B cell (primary cell): ENCODE measurements around the gene CYS1. TPM values are rescaled to one million over a fixed set of nuclear protein-coding genes. Genes with fewer than 3 reads are reported as not detected.
A peak's percentile ranks its signal among the peaks of the same experiment; 100 is the strongest.

Experiments used
- ATAC-seq: fragments of 200-7000 bp; cut with Tn5 transposase; one replicate; pipeline ENCODE4 v1.10.0; 2021; ENCODE audit warnings: low read depth, mild to moderate bottlenecking, moderate number of reproducible peaks, moderate library complexity
- CTCF ChIA-PET: fragments of 350-600 bp; sonication (Branson Sonifier 250); formaldehyde crosslinking; loops from one replicate; lab custom pipeline; 2021; ENCODE audit warnings: antibody characterized with exemption, inconsistent platforms; lab: Charles Lee
- POLR2A ChIA-PET: fragments of 350-600 bp; sonication (Branson Sonifier 250); formaldehyde crosslinking; loops from one replicate; lab custom pipeline; 2021; ENCODE audit warnings: antibody characterized with exemption; lab: Charles Lee
- DNase-seq: peaks from one replicate; pipeline ENCODE4 v3.0.0; 2013
- H2AFZ ChIP-seq: 2 replicates; pipeline ENCODE4 v1.6.1; 2012; ENCODE audit warnings: mild to moderate bottlenecking, low read depth, low read length; ENCODE audit not compliant: insufficient read depth, poor library complexity, severe bottlenecking
- H3K27ac ChIP-seq, 2 donors: 1 replicate in 1 of 2; 2 replicates in 1 of 2; pipeline ENCODE4 v1.5.1; 2012 to 2013; ENCODE audit warnings: low read length in 2 of 2, mild to moderate bottlenecking in 2 of 2, moderate library complexity in 1 of 2
- H3K27me3 ChIP-seq, 4 experiments: fragments of 200-600 bp in 1 of 4; sonication (generic) in 1 of 4; replicated peaks in 1 of 4; 1 replicate in 2 of 4; 2 replicates in 2 of 4; pipeline versions ENCODE4 v1.6.1 to v1.7.0; 2013 to 2016; ENCODE audit warnings: low read length in 3 of 4, mild to moderate bottlenecking in 2 of 4, mixed read lengths in 1 of 4, moderate library complexity in 1 of 4; ENCODE audit not compliant: insufficient read depth in 4 of 4, control insufficient read depth in 3 of 4; ENCODE audit errors: control extremely low read depth in 1 of 4
- H3K36me3 ChIP-seq, 2 experiments: replicated peaks in 1 of 2; 1 replicate in 1 of 2; 2 replicates in 1 of 2; pipeline versions ENCODE4 v1.6.1 to v1.7.1; 2013; ENCODE audit warnings: low read length in 1 of 2; ENCODE audit not compliant: insufficient read depth in 2 of 2, control insufficient read depth in 1 of 2; ENCODE audit errors: control extremely low read depth in 1 of 2, extremely low read depth in 1 of 2
- H3K4me1 ChIP-seq, 2 donors: fragments of 200-600 bp in 1 of 2; sonication (generic) in 1 of 2; 1 replicate in 1 of 2; 2 replicates in 1 of 2; pipeline versions ENCODE4 v1.5.1 to v1.6.1; 2013 to 2017; ENCODE audit warnings: low read length in 2 of 2; ENCODE audit not compliant: control insufficient read depth in 2 of 2, insufficient read depth in 2 of 2
- H3K4me2 ChIP-seq: replicated peaks from 2 replicates; pipeline ENCODE3; 2012; ENCODE audit warnings: mild to moderate bottlenecking, low read depth, low read length; ENCODE audit not compliant: poor library complexity, severe bottlenecking
- H3K4me3 ChIP-seq, 5 experiments: fragments of 200-600 bp in 1 of 5; sonication (generic) in 1 of 5; 1 replicate in 3 of 5; 2 replicates in 2 of 5; pipeline versions ENCODE4 v1.5.1 to v1.7.0; 2011 to 2016; ENCODE audit warnings: low read length in 4 of 5, mild to moderate bottlenecking in 4 of 5, low read depth in 2 of 5, control low read depth in 1 of 5, moderate library complexity in 1 of 5; ENCODE audit not compliant: insufficient read depth in 1 of 5; ENCODE audit errors: control extremely low read depth in 1 of 5, extremely low read depth in 1 of 5
- H3K79me2 ChIP-seq: fragments of 200-600 bp; sonication (generic); one replicate; pipeline ENCODE4 v1.6.0; 2016; ENCODE audit warnings: low read length; ENCODE audit not compliant: control insufficient read depth, insufficient read depth
- H3K9ac ChIP-seq: fragments of 200-600 bp; sonication (generic); 2 replicates; pipeline ENCODE4 v1.6.1; 2017; ENCODE audit warnings: mild to moderate bottlenecking, low read length, moderate library complexity
- H3K9me3 ChIP-seq, 3 donors: one replicate each; pipeline versions ENCODE4 v1.6.1 to v1.7.1; 2013; ENCODE audit warnings: low read length in 2 of 3; ENCODE audit not compliant: control insufficient read depth in 2 of 3, insufficient read depth in 1 of 3; ENCODE audit errors: control extremely low read depth in 1 of 3
- H4K20me1 ChIP-seq: 2 replicates; pipeline ENCODE4 v1.6.0; 2012; ENCODE audit warnings: mild to moderate bottlenecking, low read length; ENCODE audit not compliant: insufficient read depth, control insufficient read depth, poor library complexity, severe bottlenecking
- H3K27ac Mint-ChIP-seq: one replicate; pipeline ENCODE4 v1.8.0; 2021; ENCODE audit warnings: mixed read lengths
- H3K27me3 Mint-ChIP-seq: one replicate; pipeline ENCODE4 v1.8.0; 2021; ENCODE audit warnings: mixed read lengths
- H3K4me1 Mint-ChIP-seq: one replicate; pipeline ENCODE4 v1.8.0; 2021; ENCODE audit warnings: mixed read lengths
- H3K4me3 Mint-ChIP-seq: one replicate; pipeline ENCODE4 v1.8.0; 2021; ENCODE audit warnings: mixed read lengths
- H3K9me3 Mint-ChIP-seq: one replicate; pipeline ENCODE4 v1.8.0; 2022; ENCODE audit warnings: mixed read lengths; ENCODE audit not compliant: insufficient read depth
- EZH2 ChIP-seq: IDR thresholded peaks from 2 replicates; pipeline ENCODE4 v1.6.1; 2012; ENCODE audit warnings: borderline replicate concordance, low read depth, mild to moderate bottlenecking, moderate library complexity, low read length; ENCODE audit not compliant: insufficient read depth, poor library complexity, severe bottlenecking
- WGBS: methylation state at CpG from one replicate; pipeline ENCODE4 v1.1.5; 2013; ENCODE audit warnings: missing lambda C conversion rate; ENCODE audit not compliant: insufficient coverage; 5-methylcytosine and 5-hydroxymethylcytosine counted together
- intact Hi-C: fragments of 100-400 bp; cut with micrococcal nuclease; formaldehyde crosslinking; loops from one replicate; pipeline ENCODE4 v1.10.0; 2022
- polyA plus RNA-seq: library from polyadenylated mRNA; depleted of rRNA; stranded (reverse); fragments of >200 nt; gene quantifications from 2 replicates; pipeline ENCODE4 v1.2.3, GENCODE V29; 2012
- total RNA-seq, 2 donors: library from RNA; stranded (reverse); fragments of 120-200 nt in 1 of 2; gene quantifications; 1 replicate in 1 of 2; 2 replicates in 1 of 2; pipeline versions ENCODE4 v1.2.3 to v1.2.4, GENCODE V29; 2013 to 2022
- TF ChIP-seq, protein P1 (sequence below): fragments of 200-600 bp; IDR thresholded peaks from one replicate; pipeline ENCODE4 v1.8.0; 2022; ENCODE audit warnings: antibody characterized with exemption, mild to moderate bottlenecking

Gene CYS1
- total and polyA plus RNA-seq, 2 donors (not counting 1 experiment from before 2014, with no cell fraction given): not detected

DNA sequence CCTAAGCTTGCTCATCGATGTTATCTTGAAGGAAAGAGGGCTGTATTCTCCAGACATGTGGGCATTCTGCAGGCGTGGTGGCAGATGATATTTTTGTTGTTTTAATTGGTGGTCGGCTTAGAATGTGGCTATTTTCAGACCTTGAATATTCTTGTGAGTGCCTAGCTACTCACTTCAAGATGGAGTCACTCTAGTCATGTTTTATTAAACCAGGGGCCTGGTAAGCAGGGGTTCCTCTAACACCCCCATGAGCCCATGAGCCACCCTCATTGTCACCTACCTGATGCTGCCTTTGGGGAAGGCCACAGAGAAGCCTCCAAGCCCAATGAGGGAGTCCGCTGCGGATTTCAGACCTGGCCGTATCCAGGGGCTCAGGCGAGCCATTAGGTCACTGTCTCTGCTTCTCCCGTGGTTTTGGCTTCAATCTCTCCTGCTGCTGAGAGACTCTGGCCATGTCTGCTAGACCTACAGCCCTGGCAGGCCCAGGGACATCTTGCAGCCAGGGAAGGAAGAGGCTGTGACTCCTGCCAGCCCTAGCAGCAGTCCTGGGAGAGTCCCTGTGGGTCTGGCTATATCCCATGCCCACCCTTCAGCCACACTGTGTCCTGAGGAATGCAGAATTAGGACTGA lies 53.2 kb downstream of the CYS1 start:
- H3K4me3 Mint-ChIP-seq: no peak overlapping the region
- H3K27ac Mint-ChIP-seq: peak overlapping the region; percentile 26
- intact Hi-C loops: no loop called here

More for the DNA sequence above, 53.2 kb downstream of the CYS1 start:
- CTCF ChIA-PET: interaction anchor here (1.2 to 6.9 kb wide), 3 partner anchors 9 to 42 kb away, joined by 3 to 59 read pairs (median 31); no protein-coding TSS in a partner anchor
- no peaks in the 10 kb centered on the region for H3K9me3 Mint-ChIP-seq
- ATAC-seq: no peak
- Histone ChIP-seq H3K36me3 (no peaks in the 10 kb centered on the region), H3K4me1 (peaks cover 42 to 45% of the 10 kb centered on the region in 2 donors), H4K20me1 (no peaks in the 10 kb centered on the region), H3K79me2 (peaks cover 9% of the 10 kb centered on the region), H3K9me3 (no peaks in the 10 kb centered on the region), H2AFZ (no peak overlapping the region), H3K27ac (no peak overlapping the region), H3K4me2 (no peak overlapping the region), H3K27me3 (no peaks in the 10 kb centered on the region), H3K4me3 (no peak overlapping the region), H3K9ac (no peak overlapping the region)
- TF ChIP-seq EZH2: no peak
- TF ChIP-seq, protein P1, sequence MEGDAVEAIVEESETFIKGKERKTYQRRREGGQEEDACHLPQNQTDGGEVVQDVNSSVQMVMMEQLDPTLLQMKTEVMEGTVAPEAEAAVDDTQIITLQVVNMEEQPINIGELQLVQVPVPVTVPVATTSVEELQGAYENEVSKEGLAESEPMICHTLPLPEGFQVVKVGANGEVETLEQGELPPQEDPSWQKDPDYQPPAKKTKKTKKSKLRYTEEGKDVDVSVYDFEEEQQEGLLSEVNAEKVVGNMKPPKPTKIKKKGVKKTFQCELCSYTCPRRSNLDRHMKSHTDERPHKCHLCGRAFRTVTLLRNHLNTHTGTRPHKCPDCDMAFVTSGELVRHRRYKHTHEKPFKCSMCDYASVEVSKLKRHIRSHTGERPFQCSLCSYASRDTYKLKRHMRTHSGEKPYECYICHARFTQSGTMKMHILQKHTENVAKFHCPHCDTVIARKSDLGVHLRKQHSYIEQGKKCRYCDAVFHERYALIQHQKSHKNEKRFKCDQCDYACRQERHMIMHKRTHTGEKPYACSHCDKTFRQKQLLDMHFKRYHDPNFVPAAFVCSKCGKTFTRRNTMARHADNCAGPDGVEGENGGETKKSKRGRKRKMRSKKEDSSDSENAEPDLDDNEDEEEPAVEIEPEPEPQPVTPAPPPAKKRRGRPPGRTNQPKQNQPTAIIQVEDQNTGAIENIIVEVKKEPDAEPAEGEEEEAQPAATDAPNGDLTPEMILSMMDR: no peak
- H3K4me1 Mint-ChIP-seq: peaks cover 42% of the 10 kb centered on the region
- DNase-seq: no peak
- 93% methylated on average over 7 of the region's 8 CpGs for WGBS
- POLR2A ChIA-PET: no interaction called here
- no peaks in the 10 kb centered on the region for H3K27me3 Mint-ChIP-seq
